GM23338 (cell line): ENCODE results near the gene BMPR1B. TPM values are rescaled to one million over a fixed set of nuclear protein-coding genes. Genes with fewer than 3 reads are reported as not detected.

ENCODE experiments used
- ATAC-seq: fragments of 200-7000 bp; cut with Tn5 transposase; 3 replicates; pipeline ENCODE4 v1.9.1; 2020
- DNase-seq: peaks from one replicate; pipeline ENCODE4 v3.0.0-alpha.2; 2015; ENCODE audit warnings: low spot score
- H2AFZ ChIP-seq: fragments of 200-600 bp; sonication (generic); 2 replicates; pipeline ENCODE4 v1.8.0; 2016; ENCODE audit warnings: antibody characterized with exemption, mild to moderate bottlenecking, moderate library complexity
- H3F3A ChIP-seq: fragments of 200-600 bp; sonication (generic); replicated peaks from 2 replicates; pipeline ENCODE4 v1.8.0; 2017; ENCODE audit warnings: antibody characterized with exemption, mixed run types, low read depth
- H3K27ac ChIP-seq: fragments of 200-600 bp; sonication (generic); 2 replicates; pipeline ENCODE4 v1.6.1; 2016; ENCODE audit warnings: low read depth
- H3K27me3 ChIP-seq: fragments of 200-600 bp; sonication (generic); 2 replicates; pipeline ENCODE4 v1.8.0; 2016; ENCODE audit warnings: mild to moderate bottlenecking, mixed run types, moderate library complexity; ENCODE audit not compliant: insufficient read depth
- H3K36me3 ChIP-seq: fragments of 200-600 bp; sonication (generic); 2 replicates; pipeline ENCODE4 v1.8.0; 2016; ENCODE audit warnings: mild to moderate bottlenecking; ENCODE audit not compliant: insufficient read depth
- H3K4me1 ChIP-seq: fragments of 200-600 bp; sonication (generic); 2 replicates; pipeline ENCODE4 v1.8.0; 2016; ENCODE audit warnings: mild to moderate bottlenecking, moderate library complexity; ENCODE audit not compliant: insufficient read depth
- H3K4me2 ChIP-seq: fragments of 200-600 bp; sonication (generic); 2 replicates; pipeline ENCODE4 v1.7.1; 2017; ENCODE audit warnings: mixed run types
- H3K4me3 ChIP-seq: fragments of 200-600 bp; sonication (generic); 2 replicates; pipeline ENCODE4 v1.6.1; 2016; ENCODE audit warnings: mixed run types
- H3K79me2 ChIP-seq: fragments of 200-600 bp; sonication (generic); replicated peaks from 2 replicates; pipeline ENCODE4 v1.8.0; 2017; ENCODE audit warnings: mild to moderate bottlenecking; ENCODE audit not compliant: insufficient read depth
- H3K9me2 ChIP-seq: fragments of 200-600 bp; sonication (generic); 2 replicates; pipeline ENCODE4 v1.8.0; 2017; ENCODE audit not compliant: insufficient read depth
- H4K20me1 ChIP-seq: fragments of 200-600 bp; sonication (generic); replicated peaks from 2 replicates; pipeline ENCODE4 v1.8.0; 2017; ENCODE audit warnings: mild to moderate bottlenecking; ENCODE audit not compliant: insufficient read depth
- H3K27ac Mint-ChIP-seq: 2 replicates; pipeline ENCODE4 v1.8.0; 2020; ENCODE audit warnings: inconsistent platforms, mild to moderate bottlenecking, moderate library complexity, mixed read lengths
- H3K27me3 Mint-ChIP-seq: 3 replicates; pipeline ENCODE4 v1.8.0; 2022; ENCODE audit warnings: low read depth, mild to moderate bottlenecking, moderate library complexity, mixed read lengths, inconsistent platforms; ENCODE audit not compliant: insufficient read depth, poor library complexity
- H3K36me3 Mint-ChIP-seq: 3 replicates; pipeline ENCODE4 v1.8.0; 2021; ENCODE audit warnings: low read depth, mild to moderate bottlenecking, inconsistent platforms, moderate library complexity, mixed read lengths
- H3K4me1 Mint-ChIP-seq: 3 replicates; pipeline ENCODE4 v1.8.0; 2020; ENCODE audit warnings: mild to moderate bottlenecking, inconsistent platforms, mixed read lengths
- H3K4me3 Mint-ChIP-seq: 3 replicates; pipeline ENCODE4 v1.8.0; 2021; ENCODE audit warnings: moderate library complexity, mild to moderate bottlenecking, inconsistent platforms, mixed read lengths
- H3K9me3 Mint-ChIP-seq: 3 replicates; pipeline ENCODE4 v1.8.0; 2020; ENCODE audit warnings: moderate library complexity, mild to moderate bottlenecking, inconsistent platforms, mixed read lengths
- CREB1 ChIP-seq: fragments of 250-450 bp; sonication (Bioruptor Pico); IDR thresholded peaks from 2 replicates; pipeline ENCODE4 v1.5.0; 2020; ENCODE audit warnings: low read depth, mild to moderate bottlenecking, moderate library complexity
- CTCF ChIP-seq, 2 experiments: fragments of 200-600 bp in 1 of 2; sonication (generic) in 1 of 2; conservative IDR thresholded peaks; 2 replicates each; pipeline versions ENCODE4 v1.5.1 to v1.6.1; 2016 to 2017; ENCODE audit warnings: antibody characterized with exemption in 2 of 2, low read depth in 2 of 2, mild to moderate bottlenecking in 2 of 2, moderate library complexity in 1 of 2
- ETS1 ChIP-seq: IDR thresholded peaks from 2 replicates; pipeline ENCODE4 v1.6.1; 2016; ENCODE audit warnings: antibody characterized with exemption
- EZH2 ChIP-seq: fragments of 200-600 bp; sonication (generic); IDR thresholded peaks from one replicate; pipeline ENCODE4 v1.8.0; 2017; ENCODE audit warnings: antibody characterized with exemption, mild to moderate bottlenecking, low read depth; ENCODE audit not compliant: unreplicated experiment
- EZH2phosphoT487 ChIP-seq: fragments of 200-600 bp; sonication (generic); IDR thresholded peaks from one replicate; pipeline ENCODE4 v1.8.1; 2018; ENCODE audit warnings: antibody characterized with exemption; ENCODE audit not compliant: unreplicated experiment
- JUNB ChIP-seq: IDR thresholded peaks from one replicate; pipeline ENCODE4 v1.6.1; 2016; ENCODE audit warnings: antibody characterized with exemption; ENCODE audit not compliant: unreplicated experiment
- NANOG ChIP-seq: IDR thresholded peaks from 2 replicates; pipeline ENCODE4 v1.6.1; 2016; ENCODE audit warnings: antibody characterized with exemption, borderline replicate concordance
- POLR2AphosphoS5 ChIP-seq: IDR thresholded peaks from 2 replicates; pipeline ENCODE4 v1.6.1; 2016; ENCODE audit warnings: antibody characterized with exemption, low read depth
- STAT1 ChIP-seq: IDR thresholded peaks from one replicate; pipeline ENCODE4 v1.6.1; 2016; ENCODE audit warnings: antibody characterized with exemption; ENCODE audit not compliant: unreplicated experiment
- ZNF114 ChIP-seq: fragments of 250-450 bp; sonication (Bioruptor Pico); IDR thresholded peaks from 2 replicates; pipeline ENCODE4 v1.5.0; 2020; ENCODE audit warnings: mild to moderate bottlenecking, moderate library complexity
- ZNF331 ChIP-seq: fragments of 250-450 bp; sonication (Bioruptor Pico); IDR thresholded peaks from 2 replicates; pipeline ENCODE4 v1.5.0; 2020; ENCODE audit warnings: low read depth, mild to moderate bottlenecking, moderate library complexity
- polyA plus RNA-seq: library from polyadenylated mRNA; unstranded; fragments of >200 nt; fragmentation: Nextera tagmentation; extraction: Ambion mirVana; gene quantifications from 2 replicates; pipeline ENCODE4 v1.2.1, GENCODE V29; 2016
- total RNA-seq: library from RNA; depleted of rRNA; stranded (reverse); fragments of >200 nt; shearing (Covaris generic); gene quantifications from 2 replicates; pipeline ENCODE4 v1.2.3, GENCODE V29; 2014
- TF ChIP-seq, protein P1 (sequence below): fragments of 250-450 bp; sonication (Bioruptor Pico); IDR thresholded peaks from 2 replicates; pipeline ENCODE4 v1.5.0; 2020; ENCODE audit warnings: mild to moderate bottlenecking, moderate library complexity
- TF ChIP-seq, protein P2 (sequence below): IDR thresholded peaks from one replicate; pipeline ENCODE4 v1.6.1; 2018; ENCODE audit warnings: antibody characterized with exemption; ENCODE audit not compliant: unreplicated experiment

BMPR1B gene
- total and polyA plus RNA-seq, 2 experiments from 2014 or later: 0.48 to 1.0 TPM

- no peaks in the 10 kb centered on the region for H3K36me3 ChIP-seq
- Mint-ChIP-seq H3K9me3 (peaks cover 10% of the 10 kb centered on the region; the same call in 2 of the 3 replicates), H3K36me3 (peaks cover 5% of the 10 kb centered on the region; the same call in 1 of the 3 replicates), H3K4me1 (no peaks in the 10 kb centered on the region), H3K4me3 (no peak overlapping the region), H3K27me3 (no peaks in the 10 kb centered on the region), H3K27ac (no peak overlapping the region)
- H2AFZ ChIP-seq: no peak overlapping the region
- ATAC-seq (no peak), DNase-seq (no peak)
- no peak for TF ChIP-seq CTCF (conservative IDR thresholded peaks at IDR 0.05; ENCODE audit: low read depth in 2 of 2)
- no peak for TF ChIP-seq POLR2AphosphoS5
- no peak for TF ChIP-seq CREB1 (CRISPR knock-in tag)
- TF ChIP-seq, protein P1, sequence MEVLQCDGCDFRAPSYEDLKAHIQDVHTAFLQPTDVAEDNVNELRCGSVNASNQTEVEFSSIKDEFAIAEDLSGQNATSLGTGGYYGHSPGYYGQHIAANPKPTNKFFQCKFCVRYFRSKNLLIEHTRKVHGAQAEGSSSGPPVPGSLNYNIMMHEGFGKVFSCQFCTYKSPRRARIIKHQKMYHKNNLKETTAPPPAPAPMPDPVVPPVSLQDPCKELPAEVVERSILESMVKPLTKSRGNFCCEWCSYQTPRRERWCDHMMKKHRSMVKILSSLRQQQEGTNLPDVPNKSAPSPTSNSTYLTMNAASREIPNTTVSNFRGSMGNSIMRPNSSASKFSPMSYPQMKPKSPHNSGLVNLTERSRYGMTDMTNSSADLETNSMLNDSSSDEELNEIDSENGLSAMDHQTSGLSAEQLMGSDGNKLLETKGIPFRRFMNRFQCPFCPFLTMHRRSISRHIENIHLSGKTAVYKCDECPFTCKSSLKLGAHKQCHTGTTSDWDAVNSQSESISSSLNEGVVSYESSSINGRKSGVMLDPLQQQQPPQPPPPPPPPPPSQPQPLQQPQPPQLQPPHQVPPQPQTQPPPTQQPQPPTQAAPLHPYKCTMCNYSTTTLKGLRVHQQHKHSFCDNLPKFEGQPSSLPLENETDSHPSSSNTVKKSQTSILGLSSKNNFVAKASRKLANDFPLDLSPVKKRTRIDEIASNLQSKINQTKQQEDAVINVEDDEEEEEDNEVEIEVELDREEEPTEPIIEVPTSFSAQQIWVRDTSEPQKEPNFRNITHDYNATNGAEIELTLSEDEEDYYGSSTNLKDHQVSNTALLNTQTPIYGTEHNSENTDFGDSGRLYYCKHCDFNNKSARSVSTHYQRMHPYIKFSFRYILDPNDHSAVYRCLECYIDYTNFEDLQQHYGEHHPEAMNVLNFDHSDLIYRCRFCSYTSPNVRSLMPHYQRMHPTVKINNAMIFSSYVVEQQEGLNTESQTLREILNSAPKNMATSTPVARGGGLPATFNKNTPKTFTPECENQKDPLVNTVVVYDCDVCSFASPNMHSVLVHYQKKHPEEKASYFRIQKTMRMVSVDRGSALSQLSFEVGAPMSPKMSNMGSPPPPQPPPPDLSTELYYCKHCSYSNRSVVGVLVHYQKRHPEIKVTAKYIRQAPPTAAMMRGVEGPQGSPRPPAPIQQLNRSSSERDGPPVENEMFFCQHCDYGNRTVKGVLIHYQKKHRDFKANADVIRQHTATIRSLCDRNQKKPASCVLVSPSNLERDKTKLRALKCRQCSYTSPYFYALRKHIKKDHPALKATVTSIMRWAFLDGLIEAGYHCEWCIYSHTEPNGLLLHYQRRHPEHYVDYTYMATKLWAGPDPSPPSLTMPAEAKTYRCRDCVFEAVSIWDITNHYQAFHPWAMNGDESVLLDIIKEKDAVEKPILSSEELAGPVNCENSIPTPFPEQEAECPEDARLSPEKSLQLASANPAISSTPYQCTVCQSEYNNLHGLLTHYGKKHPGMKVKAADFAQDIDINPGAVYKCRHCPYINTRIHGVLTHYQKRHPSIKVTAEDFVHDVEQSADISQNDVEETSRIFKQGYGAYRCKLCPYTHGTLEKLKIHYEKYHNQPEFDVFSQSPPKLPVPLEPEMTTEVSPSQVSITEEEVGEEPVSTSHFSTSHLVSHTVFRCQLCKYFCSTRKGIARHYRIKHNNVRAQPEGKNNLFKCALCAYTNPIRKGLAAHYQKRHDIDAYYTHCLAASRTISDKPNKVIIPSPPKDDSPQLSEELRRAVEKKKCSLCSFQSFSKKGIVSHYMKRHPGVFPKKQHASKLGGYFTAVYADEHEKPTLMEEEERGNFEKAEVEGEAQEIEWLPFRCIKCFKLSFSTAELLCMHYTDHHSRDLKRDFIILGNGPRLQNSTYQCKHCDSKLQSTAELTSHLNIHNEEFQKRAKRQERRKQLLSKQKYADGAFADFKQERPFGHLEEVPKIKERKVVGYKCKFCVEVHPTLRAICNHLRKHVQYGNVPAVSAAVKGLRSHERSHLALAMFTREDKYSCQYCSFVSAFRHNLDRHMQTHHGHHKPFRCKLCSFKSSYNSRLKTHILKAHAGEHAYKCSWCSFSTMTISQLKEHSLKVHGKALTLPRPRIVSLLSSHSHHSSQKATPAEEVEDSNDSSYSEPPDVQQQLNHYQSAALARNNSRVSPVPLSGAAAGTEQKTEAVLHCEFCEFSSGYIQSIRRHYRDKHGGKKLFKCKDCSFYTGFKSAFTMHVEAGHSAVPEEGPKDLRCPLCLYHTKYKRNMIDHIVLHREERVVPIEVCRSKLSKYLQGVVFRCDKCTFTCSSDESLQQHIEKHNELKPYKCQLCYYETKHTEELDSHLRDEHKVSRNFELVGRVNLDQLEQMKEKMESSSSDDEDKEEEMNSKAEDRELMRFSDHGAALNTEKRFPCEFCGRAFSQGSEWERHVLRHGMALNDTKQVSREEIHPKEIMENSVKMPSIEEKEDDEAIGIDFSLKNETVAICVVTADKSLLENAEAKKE (CRISPR knock-in tag): no peak
- no peak for TF ChIP-seq ZNF114 (CRISPR knock-in tag)
- TF ChIP-seq ETS1: no peak
- TF ChIP-seq EZH2phosphoT487: no peak
- TF ChIP-seq STAT1: no peak
- TF ChIP-seq ZNF331: no peak
- no peak for TF ChIP-seq NANOG
- TF ChIP-seq EZH2: no peak
- no peak for TF ChIP-seq JUNB
- TF ChIP-seq, protein P2, sequence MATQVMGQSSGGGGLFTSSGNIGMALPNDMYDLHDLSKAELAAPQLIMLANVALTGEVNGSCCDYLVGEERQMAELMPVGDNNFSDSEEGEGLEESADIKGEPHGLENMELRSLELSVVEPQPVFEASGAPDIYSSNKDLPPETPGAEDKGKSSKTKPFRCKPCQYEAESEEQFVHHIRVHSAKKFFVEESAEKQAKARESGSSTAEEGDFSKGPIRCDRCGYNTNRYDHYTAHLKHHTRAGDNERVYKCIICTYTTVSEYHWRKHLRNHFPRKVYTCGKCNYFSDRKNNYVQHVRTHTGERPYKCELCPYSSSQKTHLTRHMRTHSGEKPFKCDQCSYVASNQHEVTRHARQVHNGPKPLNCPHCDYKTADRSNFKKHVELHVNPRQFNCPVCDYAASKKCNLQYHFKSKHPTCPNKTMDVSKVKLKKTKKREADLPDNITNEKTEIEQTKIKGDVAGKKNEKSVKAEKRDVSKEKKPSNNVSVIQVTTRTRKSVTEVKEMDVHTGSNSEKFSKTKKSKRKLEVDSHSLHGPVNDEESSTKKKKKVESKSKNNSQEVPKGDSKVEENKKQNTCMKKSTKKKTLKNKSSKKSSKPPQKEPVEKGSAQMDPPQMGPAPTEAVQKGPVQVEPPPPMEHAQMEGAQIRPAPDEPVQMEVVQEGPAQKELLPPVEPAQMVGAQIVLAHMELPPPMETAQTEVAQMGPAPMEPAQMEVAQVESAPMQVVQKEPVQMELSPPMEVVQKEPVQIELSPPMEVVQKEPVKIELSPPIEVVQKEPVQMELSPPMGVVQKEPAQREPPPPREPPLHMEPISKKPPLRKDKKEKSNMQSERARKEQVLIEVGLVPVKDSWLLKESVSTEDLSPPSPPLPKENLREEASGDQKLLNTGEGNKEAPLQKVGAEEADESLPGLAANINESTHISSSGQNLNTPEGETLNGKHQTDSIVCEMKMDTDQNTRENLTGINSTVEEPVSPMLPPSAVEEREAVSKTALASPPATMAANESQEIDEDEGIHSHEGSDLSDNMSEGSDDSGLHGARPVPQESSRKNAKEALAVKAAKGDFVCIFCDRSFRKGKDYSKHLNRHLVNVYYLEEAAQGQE: no peak
- no peak overlapping the region for H3K4me3 ChIP-seq
- no peaks in the 10 kb centered on the region for H3K79me2 ChIP-seq
- H4K20me1 ChIP-seq: no peaks in the 10 kb centered on the region
- H3K27me3 ChIP-seq: no peaks in the 10 kb centered on the region
- H3K4me1 ChIP-seq: no peaks in the 10 kb centered on the region
- no peak overlapping the region for H3K4me2 ChIP-seq
- H3K27ac ChIP-seq: no peak overlapping the region
- 0 out of 2 replicates have a peak, but pooled peaks cover 9% of the 10 kb centered on the region for H3K9me2 ChIP-seq
- no peaks in the 10 kb centered on the region for H3F3A ChIP-seq
These were observed 310.6 kb downstream of the BMPR1B start for GRCh38 chr4:95068401-95068800.
